ENCODE measurements around the gene NEURL1B.
"Not testable (repeated sequence)": the region's sequence is repeated elsewhere in the genome, so short reads cannot be mapped to it uniquely, and the experiment has no call there.

NEURL1B gene, protein sequence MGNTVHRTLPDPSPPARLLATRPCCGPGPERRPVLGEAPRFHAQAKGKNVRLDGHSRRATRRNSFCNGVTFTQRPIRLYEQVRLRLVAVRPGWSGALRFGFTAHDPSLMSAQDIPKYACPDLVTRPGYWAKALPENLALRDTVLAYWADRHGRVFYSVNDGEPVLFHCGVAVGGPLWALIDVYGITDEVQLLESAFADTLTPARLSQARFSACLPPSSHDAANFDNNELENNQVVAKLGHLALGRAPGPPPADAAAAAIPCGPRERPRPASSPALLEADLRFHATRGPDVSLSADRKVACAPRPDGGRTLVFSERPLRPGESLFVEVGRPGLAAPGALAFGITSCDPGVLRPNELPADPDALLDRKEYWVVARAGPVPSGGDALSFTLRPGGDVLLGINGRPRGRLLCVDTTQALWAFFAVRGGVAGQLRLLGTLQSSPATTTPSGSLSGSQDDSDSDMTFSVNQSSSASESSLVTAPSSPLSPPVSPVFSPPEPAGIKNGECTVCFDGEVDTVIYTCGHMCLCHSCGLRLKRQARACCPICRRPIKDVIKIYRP

DNA sequence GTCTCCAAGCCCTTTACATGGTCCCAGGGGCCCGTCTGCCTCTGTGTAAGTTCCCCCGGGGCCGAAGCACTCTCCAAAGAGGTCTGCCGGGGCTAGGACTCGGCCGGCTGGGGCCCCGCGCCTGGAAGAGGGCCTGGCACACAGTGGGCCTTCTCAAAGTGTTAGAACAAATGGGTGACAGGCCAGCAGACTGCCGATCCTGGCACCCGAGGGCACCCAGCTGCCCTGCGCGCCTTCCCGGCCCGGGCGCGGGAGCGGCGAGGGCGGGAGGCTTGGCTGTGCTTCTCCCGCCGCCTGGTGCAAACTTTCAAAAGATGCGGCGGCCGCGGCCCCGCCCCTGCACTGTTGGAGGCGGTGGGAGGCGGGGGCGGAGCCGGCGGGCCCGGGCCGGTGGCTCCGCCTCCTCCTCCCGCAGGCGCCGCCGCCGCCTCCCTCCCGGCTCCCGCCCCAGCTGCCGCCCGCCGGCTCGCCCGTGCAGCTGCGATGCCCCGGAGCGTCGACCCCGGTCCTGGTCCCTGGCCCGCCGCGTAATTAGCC, at the start of gene NEURL1B:
Gene NEURL1B (plus strand): TSS at position 442 of the 537 bp plus-strand sequence. CDS start 144 bp downstream, outside the sequence.
- DNase-seq: peak; percentile 81

DNA sequence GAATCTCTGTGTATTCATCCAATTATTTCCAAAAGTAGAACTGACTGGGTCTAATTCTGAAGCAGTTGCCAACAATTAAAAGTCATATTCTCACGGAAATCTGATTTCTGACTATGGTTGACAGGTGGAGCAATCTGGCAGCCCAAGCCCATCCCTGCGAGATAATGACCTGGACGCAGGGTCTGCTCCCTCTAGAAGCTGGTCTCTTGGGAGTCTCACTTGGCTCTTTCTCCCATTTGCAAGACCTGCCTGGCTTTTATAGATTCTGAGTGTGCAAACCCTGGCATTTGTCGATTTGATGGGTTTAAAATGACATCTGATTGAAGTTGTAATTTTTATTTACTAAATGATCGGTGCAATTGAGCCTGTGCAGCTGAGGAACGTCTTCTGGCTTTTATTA, 49.4 kb upstream of the NEURL1B start:
- DNase-seq: no peak

DNA sequence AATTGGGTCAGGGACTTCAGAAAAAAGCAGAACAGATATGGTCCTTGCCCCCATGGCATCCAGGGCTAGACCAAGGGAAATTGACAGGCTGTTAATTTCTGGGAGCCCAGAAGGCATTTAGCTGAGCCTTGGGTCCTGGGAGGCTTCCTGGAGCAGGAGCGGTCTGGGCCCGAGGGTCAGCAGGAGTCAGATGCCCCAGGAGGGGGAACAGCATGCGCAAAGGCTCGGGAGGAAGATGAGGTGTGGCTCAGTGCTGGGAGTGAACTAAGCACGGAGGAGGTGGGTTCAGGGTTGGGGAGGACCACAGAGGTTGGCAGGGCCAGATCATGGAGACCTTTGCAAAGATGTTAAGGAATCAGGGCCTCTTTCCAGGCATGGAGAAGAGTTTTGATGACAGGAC, 48.2 kb upstream of the NEURL1B start:
- DNase-seq: no peak

DNA sequence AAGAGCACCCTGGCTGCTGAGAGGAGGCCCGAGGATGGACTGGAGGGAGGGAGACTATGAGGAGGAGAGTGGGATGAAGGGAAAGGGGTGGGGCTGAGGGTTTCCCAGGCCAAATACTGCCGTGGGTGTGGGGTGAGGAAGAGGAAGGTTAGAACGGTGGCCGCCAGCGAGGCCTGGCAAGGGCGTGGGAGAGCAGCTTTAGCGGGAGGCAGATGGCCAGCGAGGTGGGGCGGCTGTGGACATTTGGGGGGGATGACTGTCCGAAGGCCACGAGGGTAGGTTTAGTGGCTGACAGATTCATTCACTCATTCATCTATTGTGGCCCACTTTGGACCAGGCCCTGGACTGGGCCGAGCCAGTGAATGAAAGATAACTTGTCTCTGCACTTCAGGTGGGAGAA, 47.8 kb upstream of the NEURL1B start:
- no peak for DNase-seq

DNA sequence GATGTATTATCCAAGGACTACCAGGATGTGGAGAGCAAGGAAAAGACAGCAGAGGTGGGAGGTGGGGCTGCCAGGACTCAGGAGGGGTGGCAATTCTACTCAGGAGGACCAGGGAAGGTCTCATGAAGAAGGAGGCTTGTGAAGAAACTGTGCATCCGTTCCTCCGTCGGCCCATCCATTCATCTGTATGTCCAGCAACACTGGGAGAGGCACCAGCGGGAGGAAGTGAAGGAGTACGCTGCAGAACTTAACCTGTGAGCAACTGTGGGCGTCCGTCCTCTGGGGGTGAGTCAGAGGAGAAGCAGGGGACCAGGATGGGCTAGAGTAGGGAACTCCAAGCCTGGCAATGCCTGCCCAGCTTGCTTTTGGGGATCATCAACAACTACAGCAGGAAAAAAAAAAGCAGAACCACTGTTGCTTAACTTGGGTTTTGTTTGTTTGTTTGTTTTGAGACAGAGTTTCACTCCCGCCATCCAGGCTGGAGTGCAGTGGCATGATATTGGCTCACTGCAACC, 47.3 kb upstream of the NEURL1B start:
- DNase-seq: no peak

DNA sequence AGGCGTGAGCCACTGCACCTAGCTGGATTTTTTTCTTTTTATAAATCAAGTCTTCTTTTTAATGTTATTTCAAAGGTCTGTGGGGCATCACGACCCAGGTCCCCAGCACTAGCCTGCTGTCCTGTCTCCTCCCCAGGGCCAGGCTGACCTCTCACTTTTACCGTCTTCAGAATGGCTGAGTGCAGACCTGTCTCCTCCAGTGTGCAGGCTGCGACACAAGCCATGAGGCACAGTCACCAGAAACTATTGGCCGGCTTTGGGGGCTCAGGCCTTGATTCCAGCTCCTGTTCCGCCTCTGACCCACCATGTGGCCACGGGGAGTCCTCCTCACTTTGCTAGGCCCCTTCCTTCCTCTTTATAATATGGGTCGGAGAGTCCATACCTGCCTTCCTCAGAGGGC, 46.6 kb upstream of the NEURL1B start:
- DNase-seq: no peak

DNA sequence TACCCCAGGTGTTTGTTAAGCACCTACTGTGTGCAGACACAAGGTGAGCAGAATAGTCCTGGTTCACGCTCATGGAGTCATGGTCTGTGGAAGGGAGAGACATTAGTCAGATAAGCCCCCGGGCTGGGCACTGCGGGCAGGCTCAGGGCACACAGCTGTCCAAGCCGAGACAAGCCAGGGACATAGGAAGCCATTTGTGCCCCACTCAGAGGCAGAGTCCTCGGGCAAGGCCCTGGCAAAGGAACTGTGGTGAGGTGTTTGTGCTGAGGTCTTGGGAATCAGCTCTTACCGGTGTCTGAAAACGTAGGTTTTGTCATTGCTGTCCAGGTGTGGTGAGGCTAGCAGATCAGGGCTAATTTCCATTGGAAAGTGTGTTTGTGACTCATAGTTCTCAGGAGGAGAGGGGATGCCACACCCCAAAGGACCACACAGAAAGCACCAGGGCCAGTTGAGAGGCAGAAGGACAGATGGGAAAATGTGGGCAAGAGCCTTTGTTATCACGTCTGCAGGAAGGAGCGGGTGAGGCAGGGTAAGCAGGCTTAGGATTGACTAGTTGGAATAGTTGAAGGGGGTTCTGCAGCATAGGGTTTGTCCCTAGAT, 46.1 kb upstream of the NEURL1B start:
- no peak for DNase-seq

DNA sequence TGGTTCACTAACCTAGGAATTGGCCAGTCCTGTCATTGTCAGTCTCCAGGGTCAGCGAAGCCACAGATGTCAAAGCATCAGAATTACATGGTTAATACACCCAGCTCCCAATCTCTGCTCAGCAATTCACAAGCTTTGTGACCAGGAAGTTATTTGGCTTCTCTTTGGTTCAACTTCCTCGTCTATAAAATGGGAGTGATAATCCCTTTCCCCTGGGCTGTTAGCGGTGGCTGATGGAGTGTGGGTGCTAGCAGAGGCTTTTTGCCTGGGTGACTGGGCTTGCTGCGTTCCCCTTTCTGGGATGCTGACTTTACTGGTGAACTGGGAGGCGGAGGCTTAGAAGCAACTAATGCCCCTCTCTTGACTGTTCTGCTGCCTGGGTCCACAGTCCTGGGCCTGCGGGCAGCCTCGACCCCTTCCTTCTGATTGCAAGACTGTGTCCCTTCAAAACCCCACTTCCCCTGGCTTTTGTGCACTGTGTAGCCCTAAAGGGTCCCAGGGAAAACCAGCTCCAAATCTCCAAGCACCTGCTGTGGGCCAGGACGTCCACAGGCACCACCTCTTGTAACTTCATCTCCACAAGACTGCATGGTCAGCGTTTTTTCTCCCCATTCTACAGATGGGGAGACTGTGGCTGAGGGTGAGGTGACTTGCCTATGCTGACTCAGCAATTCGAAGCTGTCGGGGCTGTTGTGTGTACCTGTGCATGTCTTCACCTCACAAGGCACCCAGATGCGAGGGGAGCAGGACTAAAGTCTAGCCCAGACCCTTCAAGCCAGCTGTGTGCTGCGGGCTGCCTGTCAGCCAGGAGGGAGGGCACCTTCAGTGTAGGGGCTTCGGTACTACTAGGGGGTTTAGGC, 45.2 kb upstream of the NEURL1B start:
- no peak for DNase-seq

DNA sequence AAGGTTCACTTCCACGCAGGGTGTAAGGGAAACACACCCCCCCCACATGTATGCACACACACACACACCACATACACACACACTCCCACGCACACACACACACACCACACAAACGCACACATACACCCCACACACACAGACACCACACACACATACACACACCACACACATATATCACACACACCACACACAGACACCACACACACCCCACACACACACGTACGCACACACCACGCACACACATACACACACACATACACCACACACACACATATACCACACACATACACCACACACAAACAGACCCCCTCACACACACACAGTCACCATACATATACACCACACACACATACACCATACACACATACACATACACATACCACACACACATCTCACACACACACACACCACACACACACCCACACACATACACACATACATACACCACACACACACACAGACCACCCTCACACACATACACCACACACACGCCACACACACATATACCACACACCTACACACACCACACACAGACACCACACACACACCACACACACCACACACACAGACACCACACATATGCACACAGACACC, 44.3 kb upstream of the NEURL1B start:
- DNase-seq: no peak

DNA sequence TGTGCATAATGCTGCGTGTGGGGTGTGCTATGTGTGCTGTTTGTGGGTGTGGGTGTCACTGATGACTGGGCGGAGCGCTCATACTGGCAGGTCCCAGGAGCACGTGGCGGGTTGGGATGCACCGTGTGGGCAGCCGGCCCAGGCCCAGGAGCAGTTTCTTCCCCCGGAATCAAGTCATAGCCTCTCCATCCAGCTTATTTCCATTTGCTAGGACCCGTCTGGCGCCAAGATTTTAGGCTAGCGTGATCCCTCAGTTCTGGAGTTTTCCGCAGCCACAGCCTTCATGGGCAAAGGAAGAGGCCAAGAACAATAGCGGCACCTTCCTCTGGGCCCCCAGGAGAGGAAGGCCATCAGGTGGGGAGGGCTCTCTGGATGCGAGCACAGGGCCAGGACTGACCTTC, 43.3 kb upstream of the NEURL1B start:
- no peak for DNase-seq

DNA sequence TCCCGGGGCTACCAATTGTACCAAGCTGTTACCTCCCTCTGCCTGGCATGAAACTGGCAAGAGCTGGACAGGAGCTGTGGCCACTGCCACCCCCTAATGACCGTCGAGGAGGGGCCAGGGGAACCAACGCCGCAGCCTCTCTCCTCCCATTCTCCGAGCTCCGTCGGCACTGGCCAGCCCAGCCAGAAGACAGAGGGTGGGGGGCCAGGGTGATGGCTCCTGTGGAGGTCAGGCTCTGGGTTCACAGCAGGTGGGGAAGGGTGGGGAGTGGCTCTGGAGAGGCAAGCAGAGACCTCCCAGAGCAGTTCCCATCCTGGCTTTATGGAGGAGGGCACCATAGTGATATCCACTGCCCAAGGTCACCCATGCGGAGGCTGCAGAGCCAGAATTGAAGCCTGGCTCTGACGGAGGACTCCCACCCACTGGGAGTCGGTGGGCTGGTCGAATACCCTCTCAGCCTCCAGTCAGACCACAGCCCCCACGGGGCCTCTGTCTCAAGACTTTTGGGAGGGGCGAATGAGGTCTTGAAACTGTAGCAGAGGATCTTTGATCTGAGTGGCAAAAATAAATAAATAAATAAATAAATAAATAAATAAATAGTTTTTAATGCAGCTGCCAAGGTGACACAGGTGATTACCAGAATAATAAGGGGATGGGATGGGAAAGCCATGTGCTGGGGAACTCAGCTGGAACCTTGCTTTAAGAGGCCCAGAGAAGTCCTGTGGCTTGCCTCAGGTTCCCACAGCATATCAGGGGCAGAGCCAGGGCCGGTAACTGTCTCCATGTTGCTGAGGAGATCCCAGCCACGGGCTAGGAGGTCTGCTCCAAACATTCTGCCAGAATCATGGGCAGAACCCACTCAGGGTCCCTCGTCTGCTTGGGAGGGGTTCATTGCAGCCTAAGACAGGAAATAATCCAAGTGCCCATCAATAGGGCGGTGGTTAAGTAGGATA, 42.5 kb upstream of the NEURL1B start:
- DNase-seq: no peak

DNA sequence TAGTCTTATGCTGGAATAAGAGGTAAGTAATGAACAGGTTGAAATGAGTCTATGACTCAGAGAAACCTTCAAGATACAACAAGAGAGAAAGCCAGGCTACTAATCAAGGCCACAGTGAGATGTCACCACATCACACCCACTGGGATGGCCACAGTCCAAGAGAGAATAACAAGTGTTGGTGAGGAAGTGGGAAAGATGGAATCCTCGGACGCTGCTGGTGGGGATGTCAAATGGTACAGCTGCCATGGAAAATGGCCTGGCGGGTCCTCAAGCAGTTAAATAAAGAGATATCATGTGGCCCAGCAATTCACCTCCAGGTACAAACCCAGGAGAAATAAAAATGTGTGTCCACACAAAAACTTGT, 41.9 kb upstream of the NEURL1B start:
- no peak for DNase-seq

DNA sequence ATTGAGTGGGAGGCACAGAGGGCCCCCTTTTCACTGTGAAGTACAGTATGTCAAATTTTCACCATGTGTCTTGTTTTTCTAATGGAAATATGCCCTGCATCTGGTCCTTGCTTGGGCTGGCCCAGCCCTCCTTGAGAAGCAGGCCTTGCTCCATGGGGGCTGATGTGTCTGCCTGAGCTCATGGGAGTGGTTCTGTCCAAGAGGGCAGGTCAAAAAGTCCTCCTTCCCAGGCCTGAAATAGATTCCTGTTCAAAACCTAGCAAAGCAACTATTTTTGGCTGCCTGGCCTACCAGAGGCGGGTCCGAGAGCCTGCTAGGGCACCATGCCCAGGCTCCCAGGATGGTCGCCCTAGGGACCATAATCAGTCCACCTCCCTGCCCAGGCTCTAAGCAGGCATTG, 40.5 kb upstream of the NEURL1B start:
- DNase-seq: no peak

DNA sequence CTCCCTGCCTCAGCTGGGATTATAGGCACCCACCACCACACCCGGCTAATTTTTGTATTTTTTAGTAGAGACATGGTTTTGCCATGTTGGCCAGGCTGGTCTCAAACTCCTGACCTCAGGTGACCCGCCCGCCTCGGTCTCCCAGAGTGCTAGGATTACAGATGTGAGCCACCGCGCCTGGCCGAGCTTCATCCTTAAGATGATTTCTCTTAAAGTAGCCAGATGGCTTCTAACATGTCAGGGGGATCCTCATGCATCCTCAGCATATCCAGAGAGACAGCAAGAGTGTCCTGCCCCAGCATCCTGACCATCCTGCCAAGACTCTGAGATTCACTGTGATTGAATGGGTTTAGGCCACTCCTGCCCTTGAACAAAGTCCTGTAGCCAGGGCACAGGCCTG, 39.5 kb upstream of the NEURL1B start:
- not testable (repeated sequence) for DNase-seq

DNA sequence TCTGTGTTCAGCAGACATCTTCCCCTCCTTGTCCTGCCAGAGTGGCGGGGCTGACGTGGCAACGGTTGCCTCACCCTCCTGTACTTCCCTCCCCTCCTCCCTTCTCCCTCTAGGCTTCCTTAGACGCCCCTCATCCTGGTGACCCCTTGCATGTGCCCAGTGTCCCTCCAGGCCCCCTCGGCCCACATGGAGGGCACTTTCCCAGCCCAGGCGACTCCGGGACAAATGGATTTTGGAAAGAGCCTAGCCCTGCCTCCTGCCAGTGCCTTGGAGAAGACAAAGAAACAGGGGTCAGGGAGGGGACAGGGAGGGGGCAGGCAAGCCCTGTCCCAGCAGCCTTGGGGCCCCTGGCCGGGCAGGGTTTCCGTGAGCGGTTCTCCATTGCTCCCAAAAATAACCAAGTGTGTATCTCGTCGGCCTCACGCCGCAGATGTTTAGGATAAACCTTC, 38.3 kb upstream of the NEURL1B start:
- DNase-seq: no peak

DNA sequence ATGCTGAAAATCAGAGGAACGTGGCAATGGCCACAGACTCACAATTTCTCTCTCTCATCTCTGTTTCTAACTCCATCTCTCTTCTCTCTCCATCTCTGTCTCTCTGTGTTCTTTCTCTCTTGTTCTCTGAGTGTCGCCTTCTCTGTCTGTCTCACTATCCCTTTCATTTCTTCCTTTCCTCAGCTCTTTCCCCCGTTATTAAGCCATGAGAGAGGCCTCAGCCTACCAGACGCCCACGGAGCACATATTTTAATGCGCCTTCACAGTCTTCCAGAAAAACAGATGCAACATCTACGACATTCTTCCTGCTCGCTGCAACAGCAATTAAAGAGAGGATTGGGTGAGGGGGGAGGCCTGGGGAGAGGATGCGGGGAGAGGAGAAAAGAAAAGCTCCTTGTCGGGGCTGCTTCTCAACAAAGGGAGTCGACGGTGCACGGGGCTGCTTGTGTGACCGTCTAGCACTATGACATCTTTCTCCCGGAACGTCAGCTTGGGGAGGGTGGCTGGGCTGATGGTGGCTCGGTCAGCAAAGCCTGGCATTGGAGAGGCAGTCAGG, 37.7 kb upstream of the NEURL1B start:
- DNase-seq: no peak

DNA sequence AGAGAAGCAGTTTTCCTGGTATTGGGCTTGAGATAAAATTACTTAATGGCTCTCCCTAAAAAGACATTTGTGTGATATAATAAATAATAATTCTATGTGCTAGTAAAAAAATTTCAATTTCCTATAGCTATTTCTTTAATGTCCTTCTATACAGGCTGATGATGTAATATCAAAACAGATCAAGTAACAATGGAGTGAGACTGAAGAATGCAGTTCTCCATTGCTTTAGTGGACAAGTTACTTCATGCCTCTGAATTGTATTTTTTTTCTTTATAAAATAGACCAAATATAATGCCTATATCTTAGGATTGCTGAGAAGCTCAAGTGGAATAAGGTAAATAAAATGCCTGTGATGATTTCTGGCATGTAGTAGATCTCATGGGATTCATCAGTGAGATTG, 35.6 kb upstream of the NEURL1B start:
- no peak for DNase-seq

DNA sequence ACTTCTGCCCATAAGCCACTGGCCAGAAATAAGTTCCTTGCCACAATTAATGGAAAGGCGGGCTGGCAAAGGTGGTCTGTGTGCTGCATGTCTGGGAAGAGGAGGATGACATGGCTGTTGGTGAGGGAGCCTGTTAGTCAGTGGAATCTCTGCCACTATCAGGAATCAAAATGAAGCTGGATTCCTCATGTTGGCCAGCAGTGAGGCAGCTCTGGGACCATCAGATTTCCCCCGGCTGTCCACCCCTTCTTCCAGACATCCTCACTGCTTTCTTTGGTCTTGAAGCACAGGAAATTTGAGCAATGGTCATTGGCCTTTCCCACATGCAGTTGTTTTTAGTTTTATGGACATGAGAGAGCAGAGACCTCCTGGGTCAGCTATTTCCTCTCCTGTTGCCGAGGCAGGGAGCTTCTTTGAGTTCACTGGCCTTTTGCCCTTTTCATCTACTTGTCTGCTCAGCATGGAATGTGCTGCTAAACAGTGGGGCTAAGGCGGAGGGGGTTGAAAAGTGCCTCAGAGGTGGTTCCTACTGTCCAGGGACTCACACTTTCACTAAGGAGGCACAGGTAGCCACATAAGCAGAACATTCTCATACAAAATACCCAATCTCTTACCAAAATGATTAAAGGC, 34.8 kb upstream of the NEURL1B start:
- no peak for DNase-seq

DNA sequence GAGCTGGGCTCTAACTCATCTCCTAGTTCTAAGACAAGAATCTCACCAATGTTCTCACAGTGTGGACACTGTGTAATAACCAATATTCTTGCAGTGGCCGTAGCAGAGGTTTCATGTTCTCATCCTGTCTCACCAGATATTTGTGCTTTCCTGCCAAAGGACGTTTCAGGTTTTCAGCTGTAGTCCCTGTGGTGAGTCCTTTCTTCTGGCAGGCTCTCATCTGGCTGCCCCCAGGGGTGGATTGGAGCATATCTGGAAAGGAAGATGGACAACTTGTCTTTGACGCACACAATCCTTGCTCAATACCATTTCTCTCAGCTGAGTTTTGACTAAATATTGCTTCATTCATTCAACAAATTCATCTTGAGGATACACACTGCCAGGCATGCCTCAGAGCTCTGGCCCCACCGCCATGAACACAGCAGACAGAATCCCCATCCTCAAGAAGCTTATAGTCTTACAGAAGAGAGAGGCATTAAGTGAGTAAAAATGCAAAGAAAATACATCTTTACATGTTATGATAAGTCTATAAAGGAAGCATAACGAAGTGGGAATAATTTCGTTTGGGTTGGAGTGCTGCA, 33.8 kb upstream of the NEURL1B start:
- DNase-seq: no peak

DNA sequence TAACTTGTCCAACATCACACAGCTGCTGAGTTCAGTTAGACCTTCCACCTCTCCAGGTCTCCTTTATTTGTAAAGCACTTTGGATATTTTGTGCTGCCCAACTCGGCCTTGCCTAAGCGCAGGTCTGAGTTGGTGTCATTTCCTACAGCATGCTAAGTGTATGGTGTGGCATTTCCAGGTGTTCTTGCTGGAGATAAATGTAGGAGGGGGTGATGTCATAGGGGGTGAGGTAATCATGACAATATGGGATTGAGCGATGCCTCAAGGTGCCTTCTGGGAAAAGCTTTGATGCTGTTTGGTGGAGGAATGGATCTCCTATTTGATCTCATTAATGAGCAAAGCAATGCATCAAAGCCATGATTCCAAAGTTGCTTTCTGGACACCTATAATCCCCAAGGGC, 32.3 kb upstream of the NEURL1B start:
- no peak for DNase-seq

All from COR-L47 (cell line).